H1 (cell line): Measurements from ENCODE around the gene AIFM3. TPM values are rescaled to one million over a fixed set of nuclear protein-coding genes. Genes with fewer than 3 reads are reported as not detected.

Source experiments
- GTF2F1 ChIP-seq: IDR thresholded peaks from 2 replicates; pipeline ENCODE4 v1.6.1; 2012; ENCODE audit warnings: low read depth, low read length, improper control_type of control experiment, borderline replicate concordance
- KDM4A ChIP-seq: IDR thresholded peaks from one replicate; pipeline ENCODE4 v1.7.1; 2012; ENCODE audit warnings: low read depth, mild to moderate bottlenecking, moderate library complexity, low read length, inconsistent platforms; ENCODE audit not compliant: severe bottlenecking
- SUZ12 ChIP-seq: fragments of 200-600 bp; sonication (generic); IDR thresholded peaks from 2 replicates; pipeline ENCODE4 v1.6.1; 2012; ENCODE audit warnings: mild to moderate bottlenecking, inconsistent platforms, low read length, moderate library complexity, mixed read lengths
- YY1 ChIP-seq: IDR thresholded peaks from 2 replicates; pipeline ENCODE4 v1.6.1; 2011; ENCODE audit warnings: low read depth, mild to moderate bottlenecking, low read length
- polyA plus RNA-seq, 7 experiments: library from polyadenylated mRNA; depleted of rRNA in 3 of 7; stranded (reverse) in 5 of 7; unstranded in 2 of 7; fragments of >200 nt in 5 of 7; fragments of 200-250 nt in 2 of 7; gene quantifications; 1 replicate in 5 of 7; 2 replicates in 1 of 7; 4 replicates in 1 of 7; pipeline versions ENCODE4 v1.2.1 to v1.2.3, GENCODE V29; 2011 to 2013; ENCODE audit warnings: missing spikeins in 2 of 7, mixed read lengths in 2 of 7
- total RNA-seq: library from RNA; stranded (reverse); fragmentation: NEBNext Ultra II Directional; extraction: Animal tissue kit (Norgen Biotek cat#: 25700); gene quantifications from 2 replicates; pipeline ENCODE4 v1.2.1, GENCODE V29; 2021
- TF ChIP-seq, protein P1 (sequence below), 3 experiments: IDR thresholded peaks; 1 replicate in 2 of 3; 2 replicates in 1 of 3; pipeline versions ENCODE4 v1.5.1 to v1.6.1; 2011; ENCODE audit warnings: low read length in 3 of 3, mild to moderate bottlenecking in 3 of 3, inconsistent platforms in 2 of 3, low read depth in 1 of 3, moderate library complexity in 1 of 3; ENCODE audit not compliant: insufficient read depth in 1 of 3; ENCODE audit errors: control extremely low read depth in 1 of 3

AIFM3 gene
- total and polyA plus RNA-seq, 2 of the 8 experiments (the other 6 are each of a cell fraction or from before 2014, with no cell fraction given) = 0.86 to 1.4 TPM

DNA sequence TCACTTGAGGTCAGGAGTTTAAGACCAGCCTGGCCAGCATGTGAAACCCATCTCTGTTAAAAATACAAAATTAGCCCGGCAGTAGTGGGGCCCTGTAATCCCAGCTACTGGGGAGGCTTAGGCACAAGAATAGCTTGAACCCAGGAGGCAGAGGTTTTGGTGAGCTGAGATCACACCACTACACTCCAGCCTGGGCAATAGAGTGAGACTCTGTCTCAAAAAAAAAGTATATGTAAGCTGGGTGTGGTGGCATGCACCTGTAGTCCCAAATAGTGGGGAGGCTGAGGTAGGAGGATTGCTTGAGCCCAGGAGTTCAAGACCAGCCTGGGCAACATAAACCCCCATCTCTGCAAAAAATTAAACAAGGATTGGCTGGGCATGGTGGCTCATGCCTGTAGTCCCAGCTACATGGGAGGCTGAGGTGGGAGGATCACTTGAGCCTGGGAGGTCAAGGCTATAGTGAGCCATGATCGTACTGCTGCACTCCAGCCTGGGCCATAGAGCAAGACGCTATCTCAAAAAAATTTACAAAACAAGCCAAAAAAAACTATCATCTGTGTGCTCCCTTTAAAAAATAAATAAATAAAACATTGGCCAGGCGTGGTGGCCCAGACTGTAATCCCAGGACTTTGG is 39.0 kb upstream of the AIFM3 start (continued):
- TF ChIP-seq YY1 (no peak), GTF2F1 (no peak), SUZ12 (no peak), KDM4A (no peak)
- TF ChIP-seq, protein P1, sequence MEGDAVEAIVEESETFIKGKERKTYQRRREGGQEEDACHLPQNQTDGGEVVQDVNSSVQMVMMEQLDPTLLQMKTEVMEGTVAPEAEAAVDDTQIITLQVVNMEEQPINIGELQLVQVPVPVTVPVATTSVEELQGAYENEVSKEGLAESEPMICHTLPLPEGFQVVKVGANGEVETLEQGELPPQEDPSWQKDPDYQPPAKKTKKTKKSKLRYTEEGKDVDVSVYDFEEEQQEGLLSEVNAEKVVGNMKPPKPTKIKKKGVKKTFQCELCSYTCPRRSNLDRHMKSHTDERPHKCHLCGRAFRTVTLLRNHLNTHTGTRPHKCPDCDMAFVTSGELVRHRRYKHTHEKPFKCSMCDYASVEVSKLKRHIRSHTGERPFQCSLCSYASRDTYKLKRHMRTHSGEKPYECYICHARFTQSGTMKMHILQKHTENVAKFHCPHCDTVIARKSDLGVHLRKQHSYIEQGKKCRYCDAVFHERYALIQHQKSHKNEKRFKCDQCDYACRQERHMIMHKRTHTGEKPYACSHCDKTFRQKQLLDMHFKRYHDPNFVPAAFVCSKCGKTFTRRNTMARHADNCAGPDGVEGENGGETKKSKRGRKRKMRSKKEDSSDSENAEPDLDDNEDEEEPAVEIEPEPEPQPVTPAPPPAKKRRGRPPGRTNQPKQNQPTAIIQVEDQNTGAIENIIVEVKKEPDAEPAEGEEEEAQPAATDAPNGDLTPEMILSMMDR (IDR thresholded peaks at IDR 0.05; ENCODE audit: control extremely low read depth in 1 of 3, insufficient read depth in 1 of 3, low read depth in 1 of 3, low read length in 3 of 3) = no peak
- TF ChIP-seq, all 59 proteins: peak for 0
